Sigmoid colon (tissue), 4 donors: ENCODE measurements around the gene PCOLCE2.

ENCODE experiments used
- POLR2A ChIP-seq, 2 donors: fragments of 450-650 bp; IDR thresholded peaks; one replicate each; pipeline ENCODE4 v1.6.1; 2016; ENCODE audit warnings: antibody characterized with exemption in 2 of 2, mild to moderate bottlenecking in 2 of 2, moderate library complexity in 2 of 2
- POLR2AphosphoS5 ChIP-seq, 4 donors: sonication (generic); formaldehyde crosslinking; IDR thresholded peaks; one replicate each; pipeline ENCODE4 v1.6.1; 2017; ENCODE audit warnings: antibody characterized with exemption in 4 of 4
- TF ChIP-seq, protein P1 (sequence below), 4 experiments: fragments of 450-650 bp in 3 of 4; fragments of 200-600 bp in 1 of 4; IDR thresholded peaks; one replicate each; pipeline ENCODE4 v1.5.1; 2016 to 2019; ENCODE audit warnings: antibody characterized with exemption in 4 of 4, mild to moderate bottlenecking in 3 of 4, moderate library complexity in 2 of 4

DNA sequence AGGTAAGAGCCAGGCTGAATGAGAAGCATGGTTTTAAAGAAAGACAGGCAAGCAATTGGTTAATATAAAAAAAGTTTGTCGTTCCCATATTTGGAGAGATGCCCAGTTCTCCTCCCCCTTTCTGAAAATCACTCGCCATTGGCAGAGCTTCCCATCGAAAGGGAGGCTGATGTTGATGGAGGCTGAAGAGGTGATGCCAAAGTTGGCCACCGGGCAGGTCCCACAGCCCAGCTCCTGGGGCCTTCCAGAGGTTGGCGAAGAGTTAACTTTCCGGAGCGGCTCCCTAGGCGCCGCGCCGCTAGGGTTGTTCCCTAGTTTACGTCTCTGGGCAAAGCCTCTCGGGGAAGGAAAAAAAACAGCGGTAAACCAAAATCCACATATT, 793 bp downstream of the PCOLCE2 start:
- TF ChIP-seq, protein P1, sequence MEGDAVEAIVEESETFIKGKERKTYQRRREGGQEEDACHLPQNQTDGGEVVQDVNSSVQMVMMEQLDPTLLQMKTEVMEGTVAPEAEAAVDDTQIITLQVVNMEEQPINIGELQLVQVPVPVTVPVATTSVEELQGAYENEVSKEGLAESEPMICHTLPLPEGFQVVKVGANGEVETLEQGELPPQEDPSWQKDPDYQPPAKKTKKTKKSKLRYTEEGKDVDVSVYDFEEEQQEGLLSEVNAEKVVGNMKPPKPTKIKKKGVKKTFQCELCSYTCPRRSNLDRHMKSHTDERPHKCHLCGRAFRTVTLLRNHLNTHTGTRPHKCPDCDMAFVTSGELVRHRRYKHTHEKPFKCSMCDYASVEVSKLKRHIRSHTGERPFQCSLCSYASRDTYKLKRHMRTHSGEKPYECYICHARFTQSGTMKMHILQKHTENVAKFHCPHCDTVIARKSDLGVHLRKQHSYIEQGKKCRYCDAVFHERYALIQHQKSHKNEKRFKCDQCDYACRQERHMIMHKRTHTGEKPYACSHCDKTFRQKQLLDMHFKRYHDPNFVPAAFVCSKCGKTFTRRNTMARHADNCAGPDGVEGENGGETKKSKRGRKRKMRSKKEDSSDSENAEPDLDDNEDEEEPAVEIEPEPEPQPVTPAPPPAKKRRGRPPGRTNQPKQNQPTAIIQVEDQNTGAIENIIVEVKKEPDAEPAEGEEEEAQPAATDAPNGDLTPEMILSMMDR (IDR thresholded peaks at IDR 0.05): no peak
- no peak for TF ChIP-seq POLR2A (IDR thresholded peaks at IDR 0.05)
- TF ChIP-seq POLR2AphosphoS5 (IDR thresholded peaks at IDR 0.05): no peak
